KG1 (cell line): ENCODE results near the gene COL20A1.

ENCODE experiments used
- DNase-seq: peaks from one replicate; lab custom pipeline; 2025; lab: John Stamatoyannopoulos, UW

The COL20A1 gene

DNA sequence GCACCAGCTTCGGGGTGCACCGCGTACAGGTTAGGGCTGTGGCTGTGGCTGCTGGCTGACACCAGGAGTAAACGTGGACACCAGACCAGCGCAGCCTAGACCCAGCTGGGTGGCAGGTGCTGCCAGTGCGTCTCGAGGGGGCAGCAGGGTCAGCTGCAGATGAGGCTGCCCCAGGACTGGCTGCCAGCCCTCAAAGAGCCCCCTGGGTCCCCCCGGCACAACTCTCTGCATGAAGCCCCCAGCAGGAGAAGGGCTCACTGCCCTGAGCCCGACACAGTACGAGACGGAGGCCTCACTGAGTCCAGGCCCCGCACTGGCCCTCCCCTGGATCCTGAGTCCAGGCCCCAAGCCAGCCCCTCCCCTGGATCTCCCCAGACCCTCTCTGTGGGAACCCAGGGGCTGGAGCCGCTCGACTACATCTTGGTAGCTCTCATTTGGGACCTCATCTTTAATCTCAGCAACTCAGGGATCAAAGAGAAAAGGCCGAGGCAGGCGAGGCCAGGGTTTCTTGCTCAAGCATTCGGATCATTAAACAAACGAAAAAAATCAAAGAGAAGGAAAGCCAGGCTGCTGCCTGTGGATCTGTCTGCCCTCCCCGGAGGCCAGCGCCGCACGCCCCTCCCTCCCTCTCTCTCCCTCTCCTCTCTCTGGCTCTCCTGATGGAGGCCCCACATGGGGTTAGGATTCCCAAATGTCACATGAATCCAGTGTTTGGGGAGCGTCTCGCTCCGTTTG, 31.8 kb upstream of the COL20A1 start:
- DNase-seq = no peak

- DNase-seq = no peak
These were observed 31.0 kb upstream of the COL20A1 start for GRCh38 chr20:63261795-63262528.

- DNase-seq = no peak
These were observed 30.1 kb upstream of the COL20A1 start for GRCh38 chr20:63262836-63263235.

DNA sequence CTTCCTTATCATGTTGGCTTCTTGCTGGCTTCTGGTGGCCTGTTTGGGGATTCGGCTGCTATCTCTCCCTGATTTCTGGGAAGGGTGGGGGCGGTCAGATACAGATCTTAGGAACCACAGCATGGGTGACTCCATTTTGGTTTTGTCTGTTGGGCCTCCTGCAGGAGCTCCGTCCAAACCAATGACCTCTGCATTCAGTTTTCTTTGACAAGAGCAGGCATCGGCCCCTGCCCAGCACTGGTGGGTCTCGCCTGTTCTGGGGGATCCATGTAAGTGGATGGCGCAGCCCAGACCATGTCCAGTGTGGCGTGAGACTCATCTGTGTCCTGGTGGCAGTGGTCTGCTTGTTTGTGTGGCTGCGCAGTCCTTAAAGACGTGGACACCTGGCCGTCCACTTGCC, 29.0 kb upstream of the COL20A1 start:
- DNase-seq = no peak

GRCh38 chr20:63264519-63264918, 28.5 kb upstream of the COL20A1 start:
- no peak for DNase-seq

DNA sequence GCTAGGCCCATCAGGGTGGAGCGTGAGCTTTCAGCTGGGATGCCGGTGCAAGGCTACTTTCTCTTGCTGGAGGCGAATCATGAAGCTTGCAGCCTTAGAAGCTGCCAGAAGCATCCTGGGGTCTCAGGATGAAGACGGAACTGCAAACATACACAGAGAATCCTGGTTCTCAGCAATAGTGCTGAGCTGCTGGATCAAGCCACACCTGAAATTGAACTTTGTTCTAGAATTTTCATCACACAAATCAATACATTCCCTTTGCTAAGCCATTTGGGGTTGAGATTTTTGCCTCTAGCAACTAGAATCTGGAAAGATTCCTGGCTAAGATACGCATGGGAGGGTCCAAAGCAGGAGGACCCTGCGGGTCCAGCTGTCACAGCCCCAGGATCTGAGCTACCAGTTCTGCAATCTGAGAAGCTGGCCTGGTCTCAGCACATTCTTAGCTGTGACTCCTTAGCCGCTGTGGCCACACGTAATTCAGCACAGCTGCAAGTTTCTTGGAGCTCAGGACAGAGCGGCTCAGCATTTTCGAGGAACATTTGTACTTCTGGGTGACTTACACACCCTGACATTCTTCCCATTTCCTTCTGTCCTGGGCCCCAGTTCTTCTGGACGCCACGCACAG, 27.0 kb upstream of the COL20A1 start:
- DNase-seq = no peak

- no peak for DNase-seq
These were observed 25.3 kb upstream of the COL20A1 start for GRCh38 chr20:63267691-63268090.

DNA sequence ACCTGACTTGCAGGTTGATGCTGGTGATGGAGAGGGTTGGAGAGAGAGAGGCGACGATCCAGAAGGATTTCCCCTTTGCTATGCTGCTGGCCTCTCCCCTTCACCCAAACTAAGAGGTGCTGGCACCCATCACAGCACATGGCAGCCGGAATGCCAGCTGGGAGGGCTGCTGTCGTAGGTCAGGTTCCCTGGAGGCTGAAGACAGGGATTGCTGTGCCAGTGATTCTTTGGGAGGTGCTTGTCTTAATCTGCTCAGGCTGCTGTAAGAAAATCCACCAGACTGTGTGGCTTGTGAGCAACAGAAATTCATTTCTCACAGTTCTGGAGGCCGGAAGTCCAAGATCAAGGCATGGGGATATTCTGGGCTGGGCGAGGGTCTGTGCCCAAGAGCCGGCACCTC, 24.7 kb upstream of the COL20A1 start:
- DNase-seq = no peak

DNA sequence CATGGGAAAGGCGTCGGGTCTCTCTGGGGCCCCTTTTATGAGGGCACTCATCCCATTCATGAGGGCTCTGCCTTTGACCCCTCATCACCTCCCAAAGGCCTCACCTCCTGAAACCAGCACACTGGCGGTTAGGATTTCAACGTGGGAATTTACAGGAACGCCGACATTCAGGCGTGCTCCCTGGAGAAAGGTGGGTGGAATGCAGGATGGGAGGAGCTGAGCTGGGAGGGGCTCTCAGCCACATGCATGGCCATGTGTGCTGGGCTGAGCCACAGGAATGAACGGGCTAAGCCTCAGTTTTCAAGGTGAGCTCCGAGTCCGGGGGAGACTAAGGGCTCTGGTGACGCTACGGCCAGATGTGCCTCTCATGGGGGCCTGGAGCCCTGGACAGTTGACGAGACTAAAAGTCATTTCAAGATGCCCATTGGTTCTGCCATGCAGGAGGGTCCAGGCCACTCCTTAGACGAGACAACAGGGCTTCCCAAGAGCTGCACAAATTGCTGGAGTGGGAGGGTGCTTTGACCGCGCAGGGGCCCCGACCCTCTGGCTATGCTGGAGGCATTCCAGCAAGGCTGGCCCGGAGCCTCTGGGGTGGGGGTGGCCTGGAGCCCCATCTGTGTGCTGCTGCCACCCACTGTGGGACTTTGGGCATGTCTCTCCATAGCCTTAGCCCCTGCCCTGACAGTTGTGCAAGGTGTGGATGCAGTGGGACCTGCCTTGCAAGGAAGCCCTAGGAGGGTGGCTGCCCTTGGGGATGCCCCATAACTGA, 24.1 kb upstream of the COL20A1 start:
- no peak for DNase-seq

- DNase-seq = no peak
These were observed 23.3 kb upstream of the COL20A1 start for GRCh38 chr20:63269724-63270123.

GRCh38 chr20:63270606-63271325, 22.2 kb upstream of the COL20A1 start:
- DNase-seq = no peak

- peak; percentile 77 for DNase-seq
These were observed 20.6 kb upstream of the COL20A1 start, which contains the start of gene ARFGAP1 for GRCh38 chr20:63272105-63273058. Gene ARFGAP1 (plus strand): TSS chr20:63272813. CDS start chr20:63275581, 2,768 bp downstream.

DNA sequence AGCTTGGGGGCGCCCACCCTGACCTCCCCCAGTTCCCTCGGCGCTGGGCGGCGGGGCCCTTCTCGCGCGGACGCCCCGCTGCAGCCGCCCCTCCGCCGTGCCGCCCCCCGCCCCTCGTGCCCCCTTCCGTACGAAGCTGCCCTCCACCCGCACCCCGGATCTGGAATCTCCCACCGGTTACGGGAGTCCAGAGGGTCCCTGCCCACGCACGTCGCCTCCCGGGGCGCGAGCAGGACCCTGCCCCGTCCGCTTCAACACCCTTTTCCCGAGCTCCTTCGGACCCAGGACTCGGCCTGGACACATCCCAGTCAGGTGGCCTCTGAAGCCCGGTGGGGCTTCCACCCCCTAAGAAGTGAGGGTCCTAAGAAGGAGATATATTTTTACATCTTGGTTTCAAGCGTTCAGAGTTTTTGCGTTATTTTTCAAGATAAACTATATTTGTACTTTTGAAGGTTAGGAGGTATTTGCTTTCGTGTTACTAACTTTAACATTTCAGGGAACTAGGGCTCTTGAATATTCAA, 19.9 kb upstream of the COL20A1 start:
- no peak for DNase-seq

DNA sequence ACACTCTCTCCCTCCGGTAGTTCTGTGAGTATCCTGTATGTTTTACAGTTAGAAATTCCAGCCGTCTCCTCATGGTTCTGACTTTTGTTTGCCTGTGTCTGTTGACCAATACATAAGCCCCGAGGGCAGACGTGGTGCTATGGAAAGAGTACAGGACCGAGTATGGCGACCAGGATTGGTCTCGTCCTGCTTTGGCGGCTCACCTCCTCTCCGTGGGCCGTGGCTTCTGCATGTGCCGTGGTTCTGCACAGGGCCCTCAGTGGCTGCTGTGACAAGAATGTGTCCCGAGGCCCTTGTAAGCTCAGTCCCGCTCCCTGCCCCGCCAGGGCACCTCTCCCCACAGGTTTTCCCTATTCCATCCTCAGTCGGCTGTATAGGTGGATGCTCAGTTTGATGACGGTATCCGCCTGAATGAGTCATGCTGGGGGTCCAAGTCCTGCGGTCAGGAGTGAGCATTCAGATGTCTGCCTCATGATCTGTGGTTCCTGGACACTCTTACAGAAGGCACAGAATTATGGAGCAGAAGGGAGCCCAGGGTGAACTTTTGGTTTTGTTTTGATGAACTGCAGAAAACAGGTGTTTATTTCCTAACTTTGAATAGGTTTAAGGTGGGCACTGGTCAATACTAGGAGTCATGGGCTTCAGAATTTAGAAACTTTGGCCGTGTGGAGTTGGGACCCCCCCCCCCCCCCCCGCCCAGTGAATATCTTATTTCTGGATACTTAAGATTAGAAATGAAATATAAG, 19.2 kb upstream of the COL20A1 start:
- no peak for DNase-seq

DNA sequence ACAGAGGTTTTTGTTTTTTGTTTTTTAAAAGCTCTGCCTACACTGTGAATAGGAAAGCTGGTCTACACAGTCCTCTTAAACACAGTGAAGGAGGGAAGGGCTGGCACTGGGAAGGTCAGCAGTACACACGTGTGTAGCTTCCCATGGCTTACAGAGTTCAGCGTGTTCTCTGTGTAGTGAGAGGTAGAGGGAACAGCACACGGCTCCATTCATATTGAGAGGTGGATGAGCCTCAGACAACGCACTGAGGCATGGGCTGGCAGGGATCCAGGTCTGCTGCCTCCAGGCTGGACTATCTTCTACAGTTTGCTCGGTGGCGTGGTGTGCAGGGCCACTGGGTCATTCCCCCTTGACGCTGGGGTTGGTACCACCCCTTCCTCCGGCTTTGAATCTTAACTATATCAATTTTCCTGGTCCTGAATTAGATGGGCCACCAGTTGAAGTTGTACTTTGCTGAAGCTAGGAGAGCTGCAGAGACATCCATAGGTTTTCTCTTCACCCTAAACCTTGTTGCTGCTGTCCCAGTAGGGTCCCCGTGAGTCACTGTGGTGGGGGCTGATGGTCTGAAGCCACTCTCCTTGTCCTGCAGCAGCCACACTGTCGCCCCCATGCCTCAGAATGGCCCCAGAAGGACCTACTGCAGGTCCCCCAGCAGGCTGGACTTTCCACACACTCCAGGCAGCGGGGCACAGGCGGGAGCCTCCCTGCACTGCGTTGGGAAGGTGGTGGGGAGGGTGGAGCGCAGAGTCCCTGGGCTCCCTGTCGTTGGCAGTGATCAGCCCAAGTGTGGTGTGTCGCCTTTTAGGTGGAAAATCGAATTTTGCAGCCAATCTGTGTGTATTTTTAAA, 18.4 kb upstream of the COL20A1 start:
- DNase-seq = no peak

DNA sequence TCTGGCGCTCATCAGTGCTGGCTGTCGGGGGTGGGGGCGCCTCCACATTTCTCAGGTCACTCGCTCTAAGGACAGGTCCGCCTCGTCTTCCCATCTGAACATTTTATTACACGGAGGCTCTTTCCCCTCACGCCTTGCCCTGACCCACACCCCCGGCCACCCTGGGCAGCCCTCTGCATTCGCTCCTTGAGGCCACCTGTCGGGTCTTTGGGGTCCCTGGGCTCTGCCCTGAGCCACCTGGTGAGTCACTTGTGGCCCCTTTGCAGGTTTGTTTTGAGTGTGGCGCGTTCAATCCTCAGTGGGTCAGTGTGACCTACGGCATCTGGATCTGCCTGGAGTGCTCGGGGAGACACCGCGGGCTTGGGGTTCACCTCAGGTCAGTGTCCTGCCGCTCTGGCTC, 17.2 kb upstream of the COL20A1 start:
- no peak for DNase-seq

GRCh38 chr20:63276956-63277355, 16.0 kb upstream of the COL20A1 start:
- no peak for DNase-seq

- no peak for DNase-seq
These were observed 15.3 kb upstream of the COL20A1 start for GRCh38 chr20:63277466-63278272.
